Spleen (tissue), 7 donors: Measurements from ENCODE around the gene STAG1.

Experiments used
- POLR2A ChIP-seq, 3 donors: fragments of 450-650 bp; IDR thresholded peaks; one replicate each; pipeline ENCODE4 v1.5.1; 2017; ENCODE audit warnings: antibody characterized with exemption in 3 of 3, mild to moderate bottlenecking in 1 of 3
- TF ChIP-seq, protein P1 (sequence below), 11 experiments: fragments of 200-600 bp in 7 of 11; fragments of 450-650 bp in 4 of 11; sonication (generic) in 4 of 11; IDR thresholded peaks in 8 of 11; conservative IDR thresholded peaks in 3 of 11; 1 replicate in 7 of 11; 2 replicates in 4 of 11; pipeline versions ENCODE4 v1.4.0 to v1.8.0; 2016 to 2021; ENCODE audit warnings: antibody characterized with exemption in 11 of 11, inconsistent platforms in 4 of 11, mild to moderate bottlenecking in 1 of 11
- donor health status: DM: no; HTN: no; CAD: no; lungs with moderate emphysema.
- donor health status: DM: no; HTN: no; CAD: no.
- donor health status: DM: no; HTN: no; CAD: no.

DNA sequence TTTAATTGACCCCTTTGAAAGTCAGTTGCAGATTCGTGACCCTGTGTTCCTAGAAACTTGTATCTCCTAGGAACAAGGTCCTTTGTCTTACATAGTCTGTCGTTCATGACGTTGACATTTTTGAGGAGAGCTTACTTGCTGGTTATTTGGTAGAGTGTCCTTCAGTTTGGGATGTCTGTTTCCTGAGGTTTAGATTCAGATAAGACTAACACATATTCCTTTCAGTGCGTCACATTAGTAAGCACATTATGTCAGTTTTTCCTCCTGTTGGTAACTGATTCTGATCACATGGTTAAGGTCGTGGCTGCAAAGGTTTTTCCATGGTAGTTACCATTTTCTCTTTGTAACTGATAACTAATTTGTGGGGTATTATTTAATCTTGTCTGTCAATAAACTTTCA lies 421.3 kb downstream of the STAG1 start:
- TF ChIP-seq, protein P1, sequence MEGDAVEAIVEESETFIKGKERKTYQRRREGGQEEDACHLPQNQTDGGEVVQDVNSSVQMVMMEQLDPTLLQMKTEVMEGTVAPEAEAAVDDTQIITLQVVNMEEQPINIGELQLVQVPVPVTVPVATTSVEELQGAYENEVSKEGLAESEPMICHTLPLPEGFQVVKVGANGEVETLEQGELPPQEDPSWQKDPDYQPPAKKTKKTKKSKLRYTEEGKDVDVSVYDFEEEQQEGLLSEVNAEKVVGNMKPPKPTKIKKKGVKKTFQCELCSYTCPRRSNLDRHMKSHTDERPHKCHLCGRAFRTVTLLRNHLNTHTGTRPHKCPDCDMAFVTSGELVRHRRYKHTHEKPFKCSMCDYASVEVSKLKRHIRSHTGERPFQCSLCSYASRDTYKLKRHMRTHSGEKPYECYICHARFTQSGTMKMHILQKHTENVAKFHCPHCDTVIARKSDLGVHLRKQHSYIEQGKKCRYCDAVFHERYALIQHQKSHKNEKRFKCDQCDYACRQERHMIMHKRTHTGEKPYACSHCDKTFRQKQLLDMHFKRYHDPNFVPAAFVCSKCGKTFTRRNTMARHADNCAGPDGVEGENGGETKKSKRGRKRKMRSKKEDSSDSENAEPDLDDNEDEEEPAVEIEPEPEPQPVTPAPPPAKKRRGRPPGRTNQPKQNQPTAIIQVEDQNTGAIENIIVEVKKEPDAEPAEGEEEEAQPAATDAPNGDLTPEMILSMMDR (IDR thresholded peaks at IDR 0.05 in 8 of 11, conservative IDR thresholded peaks at IDR 0.05 in 3 of 11): no peak
- TF ChIP-seq POLR2A (IDR thresholded peaks at IDR 0.05): no peak
